ENCODE measurements around the gene IRX2.

DNA sequence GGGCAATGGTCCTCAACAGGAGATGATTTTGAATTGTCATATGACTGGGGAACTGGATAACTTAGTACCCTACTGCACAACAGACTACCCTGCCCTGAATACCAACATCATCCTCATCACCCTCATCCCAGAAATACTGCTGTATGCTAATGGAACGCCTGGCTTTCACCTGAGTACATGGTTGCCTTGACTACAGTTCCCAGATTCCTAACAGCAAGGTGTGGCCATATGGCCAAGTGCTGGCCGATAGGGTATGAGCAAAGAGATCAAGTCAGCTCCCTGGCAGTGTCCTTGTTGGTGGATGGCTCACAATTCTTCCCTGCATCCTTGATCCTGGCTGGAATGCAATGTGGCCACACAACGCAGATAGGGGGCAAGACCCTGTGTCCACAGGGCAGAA is 31.2 kb upstream of the IRX2 start:
- no peak for TF ChIP-seq POLR2A (IDR thresholded peaks at IDR 0.05)
- TF ChIP-seq, protein P1, sequence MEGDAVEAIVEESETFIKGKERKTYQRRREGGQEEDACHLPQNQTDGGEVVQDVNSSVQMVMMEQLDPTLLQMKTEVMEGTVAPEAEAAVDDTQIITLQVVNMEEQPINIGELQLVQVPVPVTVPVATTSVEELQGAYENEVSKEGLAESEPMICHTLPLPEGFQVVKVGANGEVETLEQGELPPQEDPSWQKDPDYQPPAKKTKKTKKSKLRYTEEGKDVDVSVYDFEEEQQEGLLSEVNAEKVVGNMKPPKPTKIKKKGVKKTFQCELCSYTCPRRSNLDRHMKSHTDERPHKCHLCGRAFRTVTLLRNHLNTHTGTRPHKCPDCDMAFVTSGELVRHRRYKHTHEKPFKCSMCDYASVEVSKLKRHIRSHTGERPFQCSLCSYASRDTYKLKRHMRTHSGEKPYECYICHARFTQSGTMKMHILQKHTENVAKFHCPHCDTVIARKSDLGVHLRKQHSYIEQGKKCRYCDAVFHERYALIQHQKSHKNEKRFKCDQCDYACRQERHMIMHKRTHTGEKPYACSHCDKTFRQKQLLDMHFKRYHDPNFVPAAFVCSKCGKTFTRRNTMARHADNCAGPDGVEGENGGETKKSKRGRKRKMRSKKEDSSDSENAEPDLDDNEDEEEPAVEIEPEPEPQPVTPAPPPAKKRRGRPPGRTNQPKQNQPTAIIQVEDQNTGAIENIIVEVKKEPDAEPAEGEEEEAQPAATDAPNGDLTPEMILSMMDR (IDR thresholded peaks at IDR 0.05): no peak
